Gastroesophageal sphincter (tissue), 3 donors: ENCODE results near the gene ZNF165.
"Not testable (repeated sequence)": the region's sequence is repeated elsewhere in the genome, so short reads cannot be mapped to it uniquely, and the experiment has no call there.

Experiments used
- CTCF ChIP-seq, 4 experiments: fragments of 200-600 bp in 2 of 4; fragments of 450-650 bp in 2 of 4; sonication (generic) in 1 of 4; IDR thresholded peaks; one replicate each; pipeline ENCODE4 v1.5.1; 2017 to 2019; ENCODE audit warnings: antibody characterized with exemption in 4 of 4, mild to moderate bottlenecking in 2 of 4, moderate library complexity in 2 of 4
- EP300 ChIP-seq: sonication (generic); formaldehyde crosslinking; IDR thresholded peaks from one replicate; pipeline ENCODE4 v1.6.1; 2017; ENCODE audit warnings: antibody characterized with exemption, mild to moderate bottlenecking
- POLR2A ChIP-seq, 2 donors: fragments of 450-650 bp; IDR thresholded peaks; one replicate each; pipeline ENCODE4 v1.6.1; 2017; ENCODE audit warnings: antibody characterized with exemption in 2 of 2, mild to moderate bottlenecking in 2 of 2, moderate library complexity in 1 of 2

- TF ChIP-seq CTCF (IDR thresholded peaks at IDR 0.05); EP300; POLR2A (IDR thresholded peaks at IDR 0.05): not testable (repeated sequence)
Measured at GRCh38 chr6:28070968-28071367, 9.4 kb upstream of the ZNF165 start.
